ENCODE results near the gene LRRC1.

The LRRC1 gene

DNA sequence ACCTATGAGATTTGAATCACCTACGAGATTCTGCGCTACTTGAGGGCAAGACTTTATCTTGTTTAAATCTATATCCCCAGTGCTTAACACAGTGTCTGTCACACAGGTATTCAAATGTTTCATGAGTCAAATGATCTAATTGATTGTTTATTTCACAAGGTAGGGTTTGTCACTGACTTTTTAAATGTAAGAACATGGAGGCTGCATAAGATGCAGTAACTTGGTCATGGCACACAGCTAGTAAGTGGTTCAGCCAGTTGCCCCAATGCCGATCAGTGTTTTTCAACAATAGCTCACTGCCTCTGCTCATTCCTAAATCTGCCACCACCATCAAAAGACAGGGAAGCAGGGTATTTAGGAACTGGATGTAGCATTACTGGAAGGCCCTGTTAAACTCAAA lies 42.4 kb upstream of the LRRC1 start:
- H2BK12ac ChIP-seq (ENCODE audit: low read length): no peak overlapping the region

DNA sequence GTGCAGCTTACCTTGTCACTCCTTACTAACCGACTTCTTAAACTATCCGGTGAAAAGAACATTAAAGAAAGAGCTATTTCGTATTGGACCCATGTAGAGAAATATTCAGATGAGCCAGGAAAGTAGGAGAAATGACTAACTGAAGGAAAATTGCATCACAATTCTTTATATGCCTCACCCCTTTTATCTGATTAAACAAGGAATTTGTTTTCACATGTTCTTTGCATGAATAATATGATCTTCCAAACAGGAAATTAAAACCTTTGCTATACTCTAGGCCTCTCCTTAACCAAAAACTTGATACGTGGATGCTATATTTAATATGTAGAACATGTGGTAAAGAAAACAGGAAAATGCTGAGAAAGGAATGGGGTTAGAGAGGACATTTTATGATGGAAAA lies 41.9 kb upstream of the LRRC1 start:
- no peak overlapping the region for H2BK5ac ChIP-seq (ENCODE audit: low read length)
- no peak overlapping the region for H3K4ac ChIP-seq (ENCODE audit: low read length)
- H4K8ac ChIP-seq (ENCODE audit: low read depth, low read length): no peak overlapping the region
- H3K27me3 ChIP-seq (ENCODE audit: control insufficient read depth in 3 of 3, insufficient read depth in 3 of 3, low read depth in 1 of 3, low read length in 3 of 3): no peaks in the 10 kb centered on the region
- no peak overlapping the region for H2AK5ac ChIP-seq (ENCODE audit: low read depth, low read length)
- H3K4me2 ChIP-seq (ENCODE audit: insufficient read depth, low read length, poor library complexity, severe bottlenecking): no peak overlapping the region
- no peaks in the 10 kb centered on the region for H3K79me1 ChIP-seq (ENCODE audit: low read depth, low read length)
- H3K18ac ChIP-seq (ENCODE audit: low read length): no peak overlapping the region
- H2BK120ac ChIP-seq (ENCODE audit: low read depth, low read length): no peak overlapping the region
- no peaks in the 10 kb centered on the region for H3K4me1 ChIP-seq (ENCODE audit: control insufficient read depth in 2 of 2, insufficient read depth in 1 of 2, low read depth in 1 of 2, low read length in 2 of 2)
- H4K91ac ChIP-seq (ENCODE audit: low read depth, low read length, poor library complexity): no peak overlapping the region
- H3K27ac ChIP-seq (replicated peaks; ENCODE audit: low read length): no peak overlapping the region
- H3K14ac ChIP-seq (ENCODE audit: low read length): no peak overlapping the region
- no peaks in the 10 kb centered on the region for H3K9me3 ChIP-seq (replicated peaks in 1 of 2; ENCODE audit: control insufficient read depth in 2 of 2, insufficient read depth in 1 of 2, low read depth in 1 of 2, low read length in 2 of 2)
- DNase-seq (ENCODE audit: low spot score): no peak
- no peak overlapping the region for H3K4me3 ChIP-seq (ENCODE audit: low read length in 2 of 2)
- no peak overlapping the region for H2BK15ac ChIP-seq (ENCODE audit: low read length)
- no peak overlapping the region for H2BK12ac ChIP-seq (ENCODE audit: low read length)
- no peak overlapping the region for H2AFZ ChIP-seq (ENCODE audit: low read length)
- WGBS, 2 donors (ENCODE audit: extremely low coverage in 2 of 2, insufficient read length in 2 of 2, insufficient replicate concordance in 1 of 2): no CpG with 5 or more reads among the region's 4 CpGs
- H3K9ac ChIP-seq (ENCODE audit: low read depth, low read length, poor library complexity): no peak overlapping the region
- no peak overlapping the region for H3K23ac ChIP-seq (ENCODE audit: low read depth, low read length, poor library complexity)
- H3K36me3 ChIP-seq (replicated peaks in 1 of 2; ENCODE audit: control insufficient read depth in 2 of 2, insufficient read depth in 2 of 2, low read length in 2 of 2): no peaks in the 10 kb centered on the region

More for the DNA sequence above, 42.4 kb upstream of the LRRC1 start:
- Histone ChIP-seq H2AK5ac (ENCODE audit: low read depth, low read length) (no peak overlapping the region), H3K4me2 (ENCODE audit: insufficient read depth, low read length, poor library complexity, severe bottlenecking) (no peak overlapping the region), H4K8ac (ENCODE audit: low read depth, low read length) (no peak overlapping the region), H2BK15ac (ENCODE audit: low read length) (no peak overlapping the region), H2BK120ac (ENCODE audit: low read depth, low read length) (no peak overlapping the region), H3K14ac (ENCODE audit: low read length) (no peak overlapping the region), H3K4me1 (ENCODE audit: control insufficient read depth in 2 of 2, insufficient read depth in 1 of 2, low read depth in 1 of 2, low read length in 2 of 2) (no peaks in the 10 kb centered on the region), H2BK5ac (ENCODE audit: low read length) (no peak overlapping the region), H3K9ac (ENCODE audit: low read depth, low read length, poor library complexity) (no peak overlapping the region), H2AFZ (ENCODE audit: low read length) (no peak overlapping the region), H3K9me3 (replicated peaks in 1 of 2; ENCODE audit: control insufficient read depth in 2 of 2, insufficient read depth in 1 of 2, low read depth in 1 of 2, low read length in 2 of 2) (no peaks in the 10 kb centered on the region), H3K27ac (replicated peaks; ENCODE audit: low read length) (no peak overlapping the region), H3K79me1 (ENCODE audit: low read depth, low read length) (no peaks in the 10 kb centered on the region), H3K36me3 (replicated peaks in 1 of 2; ENCODE audit: control insufficient read depth in 2 of 2, insufficient read depth in 2 of 2, low read length in 2 of 2) (no peaks in the 10 kb centered on the region), H3K23ac (ENCODE audit: low read depth, low read length, poor library complexity) (no peak overlapping the region), H4K91ac (ENCODE audit: low read depth, low read length, poor library complexity) (no peak overlapping the region), H3K4ac (ENCODE audit: low read length) (no peak overlapping the region), H3K18ac (ENCODE audit: low read length) (no peak overlapping the region), H3K4me3 (ENCODE audit: low read length in 2 of 2) (no peak overlapping the region), H3K27me3 (ENCODE audit: control insufficient read depth in 3 of 3, insufficient read depth in 3 of 3, low read depth in 1 of 3, low read length in 3 of 3) (no peaks in the 10 kb centered on the region)
- no CpG with 5 or more reads among the region's 3 CpGs for WGBS, 2 donors (ENCODE audit: extremely low coverage in 2 of 2, insufficient read length in 2 of 2, insufficient replicate concordance in 1 of 2)
- no peak for DNase-seq (ENCODE audit: low spot score)

- no peak overlapping the region for H2BK120ac ChIP-seq (ENCODE audit: low read depth, low read length)
- H4K91ac ChIP-seq (ENCODE audit: low read depth, low read length, poor library complexity): no peak overlapping the region
- DNase-seq (ENCODE audit: low spot score): no peak
- H2BK12ac ChIP-seq (ENCODE audit: low read length): no peak overlapping the region
- no peak overlapping the region for H2AFZ ChIP-seq (ENCODE audit: low read length)
- H3K18ac ChIP-seq (ENCODE audit: low read length): no peak overlapping the region
- H3K4ac ChIP-seq (ENCODE audit: low read length): no peak overlapping the region
- H3K27ac ChIP-seq (replicated peaks; ENCODE audit: low read length): no peak overlapping the region
- no peaks in the 10 kb centered on the region for H3K36me3 ChIP-seq (replicated peaks in 1 of 2; ENCODE audit: control insufficient read depth in 2 of 2, insufficient read depth in 2 of 2, low read length in 2 of 2)
- no peak overlapping the region for H4K8ac ChIP-seq (ENCODE audit: low read depth, low read length)
- H3K4me2 ChIP-seq (ENCODE audit: insufficient read depth, low read length, poor library complexity, severe bottlenecking): no peak overlapping the region
- H3K23ac ChIP-seq (ENCODE audit: low read depth, low read length, poor library complexity): no peak overlapping the region
- no peaks in the 10 kb centered on the region for H3K79me1 ChIP-seq (ENCODE audit: low read depth, low read length)
- H3K4me3 ChIP-seq (ENCODE audit: low read length in 2 of 2): no peak overlapping the region
- no CpG with 5 or more reads among the region's 4 CpGs for WGBS, 2 donors (ENCODE audit: extremely low coverage in 2 of 2, insufficient read length in 2 of 2, insufficient replicate concordance in 1 of 2)
- H2BK15ac ChIP-seq (ENCODE audit: low read length): no peak overlapping the region
- no peaks in the 10 kb centered on the region for H3K27me3 ChIP-seq (ENCODE audit: control insufficient read depth in 3 of 3, insufficient read depth in 3 of 3, low read depth in 1 of 3, low read length in 3 of 3)
- no peak overlapping the region for H3K14ac ChIP-seq (ENCODE audit: low read length)
- H2AK5ac ChIP-seq (ENCODE audit: low read depth, low read length): no peak overlapping the region
- H2BK5ac ChIP-seq (ENCODE audit: low read length): no peak overlapping the region
- no peak overlapping the region for H3K9ac ChIP-seq (ENCODE audit: low read depth, low read length, poor library complexity)
- H3K9me3 ChIP-seq (replicated peaks in 1 of 2; ENCODE audit: control insufficient read depth in 2 of 2, insufficient read depth in 1 of 2, low read depth in 1 of 2, low read length in 2 of 2): no peaks in the 10 kb centered on the region
- H3K4me1 ChIP-seq (ENCODE audit: control insufficient read depth in 2 of 2, insufficient read depth in 1 of 2, low read depth in 1 of 2, low read length in 2 of 2): no peaks in the 10 kb centered on the region
These were observed 40.5 kb upstream of the LRRC1 start for GRCh38 chr6:53754330-53754729.

- H3K4me3 ChIP-seq (ENCODE audit: low read length in 2 of 2): no peak overlapping the region
- H3K18ac ChIP-seq (ENCODE audit: low read length): no peak overlapping the region
- no peak overlapping the region for H4K91ac ChIP-seq (ENCODE audit: low read depth, low read length, poor library complexity)
- no peaks in the 10 kb centered on the region for H3K79me1 ChIP-seq (ENCODE audit: low read depth, low read length)
- H3K9ac ChIP-seq (ENCODE audit: low read depth, low read length, poor library complexity): no peak overlapping the region
- no peaks in the 10 kb centered on the region for H3K9me3 ChIP-seq (replicated peaks in 1 of 2; ENCODE audit: control insufficient read depth in 2 of 2, insufficient read depth in 1 of 2, low read depth in 1 of 2, low read length in 2 of 2)
- H2BK120ac ChIP-seq (ENCODE audit: low read depth, low read length): no peak overlapping the region
- DNase-seq (ENCODE audit: low spot score): no peak
- H3K27ac ChIP-seq (replicated peaks; ENCODE audit: low read length): no peak overlapping the region
- H2BK12ac ChIP-seq (ENCODE audit: low read length): no peak overlapping the region
- no peak overlapping the region for H2BK15ac ChIP-seq (ENCODE audit: low read length)
- H3K14ac ChIP-seq (ENCODE audit: low read length): no peak overlapping the region
- no peak overlapping the region for H3K23ac ChIP-seq (ENCODE audit: low read depth, low read length, poor library complexity)
- no peak overlapping the region for H2AFZ ChIP-seq (ENCODE audit: low read length)
- no peaks in the 10 kb centered on the region for H3K4me1 ChIP-seq (ENCODE audit: control insufficient read depth in 2 of 2, insufficient read depth in 1 of 2, low read depth in 1 of 2, low read length in 2 of 2)
- H3K36me3 ChIP-seq (replicated peaks in 1 of 2; ENCODE audit: control insufficient read depth in 2 of 2, insufficient read depth in 2 of 2, low read length in 2 of 2): no peaks in the 10 kb centered on the region
- H3K27me3 ChIP-seq (ENCODE audit: control insufficient read depth in 3 of 3, insufficient read depth in 3 of 3, low read depth in 1 of 3, low read length in 3 of 3): no peaks in the 10 kb centered on the region
- H2BK5ac ChIP-seq (ENCODE audit: low read length): no peak overlapping the region
- no peak overlapping the region for H3K4me2 ChIP-seq (ENCODE audit: insufficient read depth, low read length, poor library complexity, severe bottlenecking)
- H2AK5ac ChIP-seq (ENCODE audit: low read depth, low read length): no peak overlapping the region
- no peak overlapping the region for H3K4ac ChIP-seq (ENCODE audit: low read length)
- H4K8ac ChIP-seq (ENCODE audit: low read depth, low read length): no peak overlapping the region
- WGBS, 2 donors (ENCODE audit: extremely low coverage in 2 of 2, insufficient read length in 2 of 2, insufficient replicate concordance in 1 of 2): no CpG with 5 or more reads among the region's 3 CpGs
These were observed 38.4 kb upstream of the LRRC1 start for GRCh38 chr6:53756396-53756795.
